ENCODE data around the gene RAB3C.
"Not testable (repeated sequence)": the region's sequence is repeated elsewhere in the genome, so short reads cannot be mapped to it uniquely, and the experiment has no call there.

GRCh38 chr5:58572973-58573372 is 9.9 kb upstream of the RAB3C start:
- TF ChIP-seq EZH2 (IDR thresholded peaks at IDR 0.05); FOXP2 (optimal IDR thresholded peaks at IDR 0.05; ENCODE audit: control extremely low read depth, extremely low read length, insufficient read depth); POLR2AphosphoS5 (IDR thresholded peaks at IDR 0.05; ENCODE audit: borderline replicate concordance, low read depth, low read length): not testable (repeated sequence)

All from SK-N-MC (cell line).